ENCODE measurements around the gene MIX23.
"Not testable (repeated sequence)": the region's sequence is repeated elsewhere in the genome, so short reads cannot be mapped to it uniquely, and the experiment has no call there.

Gene MIX23

GRCh38 chr3:122391681-122392446 is 8.8 kb upstream of the MIX23 start:
- no peak for DNase-seq

DNA sequence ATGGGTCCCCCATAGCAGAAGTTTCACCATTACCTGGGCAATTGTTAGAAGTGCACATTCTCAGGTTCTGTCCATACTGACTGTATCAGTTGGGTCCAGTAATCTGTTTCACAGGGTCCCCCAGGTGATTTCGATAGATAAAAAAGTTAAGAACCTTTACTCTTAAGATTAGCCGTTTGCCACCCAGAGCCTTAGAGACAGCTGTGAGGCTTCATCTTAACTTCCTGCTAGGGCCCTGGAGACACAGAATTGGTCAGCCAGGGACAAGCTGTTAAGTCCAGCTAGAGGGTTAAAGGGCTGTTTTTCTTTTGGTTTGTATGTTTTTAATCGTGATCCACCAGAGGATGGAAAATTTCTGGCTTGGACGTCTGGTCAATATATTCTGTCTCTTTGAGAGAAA is 7.6 kb upstream of the MIX23 start:
- no peak for DNase-seq

- no peak for DNase-seq
Measured at GRCh38 chr3:122389892-122390291, 6.9 kb upstream of the MIX23 start.

DNA sequence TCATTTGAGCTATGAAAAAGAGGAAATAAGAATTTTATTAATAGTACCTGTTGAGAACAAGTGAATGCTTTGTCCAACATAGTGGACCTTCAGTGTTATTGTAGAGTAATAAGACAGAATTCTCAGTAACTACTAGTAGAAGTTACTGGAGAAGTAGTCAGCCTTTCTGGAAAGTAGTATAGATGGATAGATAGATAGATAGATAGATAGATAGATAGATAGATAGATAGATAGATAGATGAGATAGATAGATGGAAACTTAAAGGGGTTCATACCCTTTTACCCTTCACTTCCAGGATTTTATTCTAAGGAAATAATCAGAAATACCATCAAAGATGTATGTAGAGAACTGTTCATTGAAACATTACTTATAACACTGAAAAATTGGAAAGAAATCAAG is 6.2 kb upstream of the MIX23 start:
- DNase-seq, result no peak

- no peak for DNase-seq
Measured at GRCh38 chr3:122387709-122388108, 4.7 kb upstream of the MIX23 start.

- DNase-seq, result peak; percentile 95
Measured at GRCh38 chr3:122383771-122384697, 1.0 kb upstream of the MIX23 start, which contains the start of gene FAM162A. Gene FAM162A, plus strand, starts transcription at chr3:122384182. Its CDS starts 84 bp downstream, at chr3:122384266.

- DNase-seq, result no peak
Measured at GRCh38 chr3:122377975-122378374, 5.1 kb downstream of the MIX23 start.

GRCh38 chr3:122374034-122374433 is 9.0 kb downstream of the MIX23 start:
- DNase-seq, result no peak

DNA sequence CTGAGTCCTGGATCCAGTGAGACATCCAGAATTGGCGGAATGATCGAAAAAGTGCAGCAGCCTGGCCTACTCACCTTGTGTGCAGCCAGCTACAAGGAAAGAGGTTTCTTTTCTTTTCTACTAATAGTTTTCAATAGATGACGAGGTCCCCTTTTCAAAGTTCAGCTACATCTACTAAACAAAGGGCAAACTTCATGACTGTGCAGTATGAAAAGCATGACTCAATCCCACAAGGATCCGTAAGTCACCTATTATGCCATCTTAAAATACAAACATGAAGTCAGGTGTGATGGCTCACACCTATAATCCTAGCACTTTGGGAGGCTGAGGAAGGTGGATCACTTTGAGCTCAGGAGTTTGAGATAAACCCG is 16.7 kb downstream of the MIX23 start:
- no peak for DNase-seq

GRCh38 chr3:122365582-122366378 is 17.3 kb downstream of the MIX23 start:
- DNase-seq, result not testable (repeated sequence)

- no peak for DNase-seq
Measured at GRCh38 chr3:122365073-122365472, 18.0 kb downstream of the MIX23 start.

DNA sequence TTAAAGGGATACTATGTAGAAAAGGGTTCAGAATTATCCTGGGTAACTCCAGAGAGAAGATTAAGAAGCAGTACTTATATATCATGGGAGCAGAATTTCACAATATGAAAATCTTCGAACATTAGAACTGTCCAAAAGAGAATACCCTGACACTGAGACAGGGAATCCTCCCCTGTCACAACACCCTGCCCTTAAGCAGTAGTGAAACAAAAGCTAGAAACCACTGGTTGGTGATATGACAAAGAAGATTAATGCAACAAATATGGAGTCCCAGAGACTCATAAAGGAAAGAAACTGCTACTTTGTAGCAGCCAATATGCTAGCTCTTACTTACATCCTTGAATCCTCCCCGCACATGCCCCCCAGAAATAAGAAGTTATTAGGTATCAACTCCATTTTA is 18.5 kb downstream of the MIX23 start:
- no peak for DNase-seq

GRCh38 chr3:122362026-122362425 is 21.0 kb downstream of the MIX23 start:
- DNase-seq, result no peak

DNA sequence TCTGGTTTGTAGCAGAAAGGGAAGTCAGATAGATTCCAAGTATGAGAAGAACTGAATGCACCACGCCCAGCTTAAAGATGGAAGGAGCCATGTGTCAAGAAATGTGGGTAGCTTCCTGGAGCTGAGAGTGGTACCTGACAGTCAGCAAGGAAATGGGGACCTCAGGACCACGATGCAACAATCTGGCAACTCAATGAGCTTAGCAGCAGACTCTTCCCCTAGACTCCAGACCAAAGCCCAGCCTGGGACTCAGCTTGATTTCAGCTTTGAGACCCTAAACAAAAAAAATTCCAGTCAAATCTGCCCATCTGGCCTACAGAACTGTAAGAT is 24.4 kb downstream of the MIX23 start:
- no peak for DNase-seq

GRCh38 chr3:122357828-122358702 is 25.0 kb downstream of the MIX23 start:
- no peak for DNase-seq

DNA sequence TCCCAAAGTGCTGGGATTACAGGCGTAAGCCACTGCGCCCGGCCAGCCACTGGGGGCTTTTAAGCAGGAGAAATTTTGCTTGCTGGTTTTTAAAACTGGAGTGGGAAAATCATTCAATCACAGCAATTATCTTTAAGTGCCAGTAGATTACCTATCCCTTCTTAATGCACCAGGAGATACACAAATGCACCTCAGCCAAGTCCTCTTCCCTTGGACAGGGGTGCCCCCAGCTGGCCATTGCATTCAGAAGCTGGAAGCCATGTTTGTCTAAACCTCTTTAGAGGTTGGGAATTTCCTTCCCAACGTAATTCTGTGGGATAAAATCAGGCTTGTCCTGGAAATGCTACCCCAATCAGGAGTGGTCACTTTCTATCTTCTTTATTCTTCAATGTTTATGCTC is 26.6 kb downstream of the MIX23 start:
- DNase-seq, result no peak

DNA sequence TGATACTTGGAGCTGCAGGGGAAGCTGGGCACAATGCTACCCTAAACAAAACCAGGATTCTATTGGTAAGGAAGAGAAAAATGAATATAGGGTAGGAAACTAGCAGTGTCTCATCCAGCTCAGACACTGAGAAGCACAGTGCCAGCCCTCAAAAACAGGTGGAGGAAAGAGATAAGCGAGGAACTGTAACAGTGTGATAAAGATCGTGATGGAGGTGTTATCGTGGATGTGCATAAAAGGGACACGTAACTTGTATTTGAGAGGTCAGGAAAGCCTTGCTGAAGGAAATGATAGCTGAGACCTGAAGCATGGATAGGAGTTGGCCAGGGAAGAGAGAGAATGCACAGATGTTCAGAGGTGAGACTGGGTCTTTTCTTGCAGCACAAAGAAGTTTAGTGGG is 27.4 kb downstream of the MIX23 start:
- DNase-seq, result no peak

DNA sequence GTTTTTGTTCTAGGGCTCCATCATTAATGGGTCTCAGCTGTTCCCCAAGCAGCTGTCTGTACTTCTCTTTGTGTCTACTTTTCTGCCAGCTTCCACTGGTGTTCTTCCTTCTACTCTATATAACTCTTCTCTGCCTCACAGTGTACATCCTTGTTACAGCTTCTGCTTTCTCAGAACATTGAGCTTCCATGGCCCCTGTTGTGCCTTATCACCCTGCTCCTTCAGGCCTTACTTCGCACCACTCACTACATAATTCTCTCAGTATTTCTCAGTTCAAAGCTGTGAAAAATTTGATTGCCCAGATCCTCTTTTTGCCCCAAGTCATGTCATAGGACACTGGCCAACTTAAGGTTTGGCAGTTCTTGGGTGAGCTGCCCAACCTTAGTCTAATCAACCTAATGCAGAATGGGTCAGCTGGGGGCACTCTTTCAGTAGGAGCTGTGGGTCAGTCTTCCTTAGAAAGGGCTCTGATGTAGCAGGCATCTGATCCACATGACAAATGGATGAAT is 29.1 kb downstream of the MIX23 start:
- no peak for DNase-seq

DNA sequence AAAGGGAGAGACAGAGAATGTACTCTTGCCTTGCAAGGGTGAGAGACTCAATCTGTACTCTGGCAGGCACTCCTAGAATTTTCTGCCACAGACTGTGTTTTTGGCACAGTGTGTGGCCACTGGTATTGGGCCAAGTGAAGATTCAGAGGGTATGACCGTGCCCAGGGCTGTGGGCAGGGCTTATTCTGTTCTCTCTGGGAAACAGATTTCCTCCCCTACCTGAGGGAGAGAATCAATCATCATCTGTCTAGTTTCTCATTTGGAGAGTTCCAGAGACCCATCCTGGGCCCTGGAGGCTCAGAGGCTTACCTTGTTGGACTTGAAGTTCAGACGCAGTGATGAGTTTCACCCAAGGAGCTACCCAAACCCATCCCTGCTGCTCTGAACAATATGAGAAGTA is 29.8 kb downstream of the MIX23 start:
- DNase-seq, result peak; percentile 36

- DNase-seq, result no peak
Measured at GRCh38 chr3:122351612-122352011, 31.4 kb downstream of the MIX23 start.

GRCh38 chr3:122350814-122351418 is 32.1 kb downstream of the MIX23 start:
- no peak for DNase-seq

- no peak for DNase-seq
Measured at GRCh38 chr3:122349171-122349570, 33.9 kb downstream of the MIX23 start.

Measured in femur (tissue), 1 donor.